Measurements from ENCODE around the gene CYP4X1.
"Not testable (repeated sequence)": the region's sequence is repeated elsewhere in the genome, so short reads cannot be mapped to it uniquely, and the experiment has no call there.

CYP4X1 gene

DNA sequence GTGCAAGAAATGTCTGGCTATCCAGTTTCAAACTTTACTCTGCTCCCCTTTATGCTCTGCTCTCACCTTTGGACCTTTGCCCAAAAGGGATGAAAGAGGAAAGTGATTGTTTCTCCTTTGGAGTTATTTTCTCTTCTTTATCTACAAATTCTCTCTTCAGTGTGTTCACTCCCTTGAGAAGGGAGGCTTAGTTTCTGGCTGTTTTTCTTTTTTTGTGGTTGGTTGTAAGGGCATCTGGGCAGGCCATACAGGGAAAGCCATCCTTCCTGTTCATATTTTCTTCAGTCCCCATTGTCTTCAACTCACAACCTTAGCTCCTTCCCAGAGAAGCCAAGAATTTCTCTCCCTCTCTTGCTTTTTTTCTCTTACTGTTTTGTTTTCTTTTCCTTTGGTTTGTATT, 46.0 kb downstream of the CYP4X1 start:
- not testable (repeated sequence) for DNase-seq (ENCODE audit: low spot score)

DNA sequence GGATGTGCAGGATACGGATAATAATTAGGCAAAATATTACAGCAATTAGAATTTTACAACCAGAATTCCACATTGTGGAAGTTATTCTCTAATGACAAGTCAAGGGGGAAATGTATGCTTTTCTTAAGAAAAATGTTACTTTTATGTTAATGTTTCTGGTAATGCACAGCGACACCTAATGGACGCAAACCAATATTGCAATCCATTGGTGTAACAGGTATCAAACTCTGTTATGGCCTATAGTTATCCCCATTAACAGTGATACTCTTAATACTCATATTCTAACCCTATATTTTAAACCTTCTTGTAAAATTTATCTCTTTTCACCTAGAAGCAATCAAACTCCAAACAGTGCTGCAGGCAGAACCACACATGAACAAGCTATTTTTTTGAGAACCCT, 65.9 kb downstream of the CYP4X1 start:
- peak; percentile 3 for DNase-seq (ENCODE audit: low spot score)

DNA sequence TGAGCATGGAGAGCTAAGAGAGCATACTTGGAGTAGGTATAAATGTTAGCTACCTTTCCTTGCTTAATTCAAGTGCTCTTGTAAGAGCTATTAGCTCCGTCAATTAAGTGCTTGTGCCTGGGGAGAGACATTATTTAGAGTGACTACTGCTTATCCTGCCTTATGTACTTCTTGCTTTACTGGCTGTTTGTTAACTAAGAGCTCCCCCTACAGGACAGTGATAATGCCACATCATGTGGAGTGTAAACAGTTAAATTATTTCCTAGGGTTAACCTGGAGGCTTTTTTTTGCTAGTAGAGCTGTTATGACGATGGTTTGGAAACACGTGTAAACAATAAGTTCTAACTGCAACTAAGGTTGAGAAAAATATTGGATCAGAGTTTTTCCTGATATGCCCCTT, 68.0 kb downstream of the CYP4X1 start:
- DNase-seq (ENCODE audit: low spot score) = not testable (repeated sequence)
